SK-N-MC (cell line): ENCODE data around the gene PYGB.

Experiments
- EZH2 ChIP-seq: fragments of 200-600 bp; sonication (generic); IDR thresholded peaks from one replicate; pipeline ENCODE4 v1.6.1; 2017; ENCODE audit warnings: antibody characterized with exemption
- POLR2AphosphoS5 ChIP-seq: IDR thresholded peaks from 2 replicates; pipeline ENCODE4 v1.6.1; 2012; ENCODE audit warnings: mild to moderate bottlenecking, low read depth, low read length, borderline replicate concordance

DNA sequence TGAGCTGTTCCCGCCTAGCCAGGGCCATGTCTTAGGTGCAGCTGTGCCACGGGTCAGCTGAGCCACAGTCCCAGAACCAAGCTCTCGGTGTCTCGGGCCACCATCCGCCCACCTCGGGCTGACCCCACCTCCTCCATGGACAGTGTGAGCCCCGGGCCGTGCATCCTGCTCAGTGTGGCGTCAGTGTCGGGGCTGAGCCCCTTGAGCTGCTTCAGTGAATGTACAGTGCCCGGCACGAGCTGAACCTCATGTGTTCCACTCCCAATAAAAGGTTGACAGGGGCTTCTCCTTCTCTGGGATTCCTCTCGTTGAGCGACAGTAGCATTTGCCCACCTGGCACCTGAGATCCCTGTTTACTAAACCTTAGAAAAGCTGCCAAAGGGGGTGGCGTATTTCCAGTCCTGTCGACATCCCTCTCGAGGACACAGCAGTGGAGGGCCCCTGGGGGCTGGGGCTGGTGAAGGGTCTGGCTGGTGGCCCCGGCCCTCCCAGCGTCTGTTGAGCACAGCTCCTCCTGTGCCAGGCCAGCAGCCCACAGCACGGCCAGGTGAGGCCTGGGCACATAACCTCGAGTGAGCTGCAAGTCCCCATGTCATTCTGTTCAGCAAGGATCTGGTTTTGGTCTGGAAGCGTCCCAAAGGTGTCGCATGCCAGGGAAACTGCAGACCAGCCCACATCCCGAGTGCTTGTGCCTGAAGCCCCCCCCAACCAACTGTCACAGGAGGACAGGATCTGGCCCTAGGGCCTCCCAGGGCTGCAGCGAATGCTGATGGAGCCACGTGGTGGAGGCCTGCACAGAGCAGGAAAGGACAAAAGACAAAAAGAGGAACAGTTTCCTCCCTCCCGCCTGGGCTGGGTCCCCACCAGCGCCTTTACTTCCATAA, 21.2 kb upstream of the PYGB start:
- TF ChIP-seq EZH2: no peak
- TF ChIP-seq POLR2AphosphoS5: no peak
